SK-N-SH (cell line): ENCODE measurements around the gene ATE1.

Source experiments
- ELF1 ChIP-seq: IDR thresholded peaks from 2 replicates; pipeline ENCODE4 v1.4.0; 2012
- FOXM1 ChIP-seq: IDR thresholded peaks from 2 replicates; pipeline ENCODE4 v1.4.0; 2012; ENCODE audit warnings: low read depth, mild to moderate bottlenecking
- GABPA ChIP-seq: IDR thresholded peaks from 2 replicates; pipeline ENCODE4 v1.4.0; 2012; ENCODE audit warnings: low read depth, mild to moderate bottlenecking
- MXI1 ChIP-seq: IDR thresholded peaks from 2 replicates; pipeline ENCODE4 v1.6.1; 2012; ENCODE audit warnings: mild to moderate bottlenecking, low read depth, low read length, improper control_type of control experiment
- POLR2AphosphoS5 ChIP-seq: IDR thresholded peaks from 2 replicates; pipeline ENCODE4 v1.6.1; 2012; ENCODE audit warnings: low read depth, low read length
- RFX5 ChIP-seq: IDR thresholded peaks from 2 replicates; pipeline ENCODE4 v1.6.1; 2012; ENCODE audit warnings: mild to moderate bottlenecking, improper control_type of control experiment, low read length
- SIN3A ChIP-seq: IDR thresholded peaks from 2 replicates; pipeline ENCODE4 v1.6.1; 2012; ENCODE audit warnings: low read depth, mild to moderate bottlenecking, low read length, moderate library complexity, borderline replicate concordance
- YY1 ChIP-seq: IDR thresholded peaks from 2 replicates; pipeline ENCODE4 v1.4.0; 2012; ENCODE audit warnings: low read depth, mild to moderate bottlenecking
- TF ChIP-seq, protein P1 (sequence below): fragments of 200-600 bp; sonication (generic); IDR thresholded peaks from 2 replicates; pipeline ENCODE4 v1.6.1; 2017; ENCODE audit warnings: antibody characterized with exemption, mild to moderate bottlenecking, moderate library complexity
- TF ChIP-seq, protein P2 (sequence below): fragments of 150-350 bp; IDR thresholded peaks from 2 replicates; pipeline ENCODE4 v1.6.1; 2017; ENCODE audit warnings: antibody characterized with exemption, low read length, low read depth, borderline replicate concordance

DNA sequence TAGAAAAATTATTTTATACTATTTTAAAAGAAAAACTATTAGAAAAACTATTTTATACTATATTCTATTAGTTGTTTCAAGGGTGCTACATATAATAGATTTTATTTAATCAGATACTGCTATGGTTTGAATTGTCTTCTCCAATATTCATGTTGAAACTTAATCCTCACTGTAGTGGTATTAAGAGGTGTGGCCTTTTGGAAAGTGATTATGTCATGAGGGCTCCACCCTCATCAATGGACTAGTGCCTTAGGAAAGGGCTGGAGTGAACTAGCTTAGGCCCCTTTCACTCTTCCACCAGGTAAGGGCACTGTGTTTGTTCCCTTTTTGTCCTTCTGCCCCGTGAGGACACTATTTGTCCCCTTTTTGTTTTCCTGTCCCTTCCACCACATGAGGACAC, 111.6 kb downstream of the ATE1 start:
- TF ChIP-seq, protein P1, sequence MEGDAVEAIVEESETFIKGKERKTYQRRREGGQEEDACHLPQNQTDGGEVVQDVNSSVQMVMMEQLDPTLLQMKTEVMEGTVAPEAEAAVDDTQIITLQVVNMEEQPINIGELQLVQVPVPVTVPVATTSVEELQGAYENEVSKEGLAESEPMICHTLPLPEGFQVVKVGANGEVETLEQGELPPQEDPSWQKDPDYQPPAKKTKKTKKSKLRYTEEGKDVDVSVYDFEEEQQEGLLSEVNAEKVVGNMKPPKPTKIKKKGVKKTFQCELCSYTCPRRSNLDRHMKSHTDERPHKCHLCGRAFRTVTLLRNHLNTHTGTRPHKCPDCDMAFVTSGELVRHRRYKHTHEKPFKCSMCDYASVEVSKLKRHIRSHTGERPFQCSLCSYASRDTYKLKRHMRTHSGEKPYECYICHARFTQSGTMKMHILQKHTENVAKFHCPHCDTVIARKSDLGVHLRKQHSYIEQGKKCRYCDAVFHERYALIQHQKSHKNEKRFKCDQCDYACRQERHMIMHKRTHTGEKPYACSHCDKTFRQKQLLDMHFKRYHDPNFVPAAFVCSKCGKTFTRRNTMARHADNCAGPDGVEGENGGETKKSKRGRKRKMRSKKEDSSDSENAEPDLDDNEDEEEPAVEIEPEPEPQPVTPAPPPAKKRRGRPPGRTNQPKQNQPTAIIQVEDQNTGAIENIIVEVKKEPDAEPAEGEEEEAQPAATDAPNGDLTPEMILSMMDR, result no peak
- TF ChIP-seq ELF1, result no peak
- TF ChIP-seq, protein P2, sequence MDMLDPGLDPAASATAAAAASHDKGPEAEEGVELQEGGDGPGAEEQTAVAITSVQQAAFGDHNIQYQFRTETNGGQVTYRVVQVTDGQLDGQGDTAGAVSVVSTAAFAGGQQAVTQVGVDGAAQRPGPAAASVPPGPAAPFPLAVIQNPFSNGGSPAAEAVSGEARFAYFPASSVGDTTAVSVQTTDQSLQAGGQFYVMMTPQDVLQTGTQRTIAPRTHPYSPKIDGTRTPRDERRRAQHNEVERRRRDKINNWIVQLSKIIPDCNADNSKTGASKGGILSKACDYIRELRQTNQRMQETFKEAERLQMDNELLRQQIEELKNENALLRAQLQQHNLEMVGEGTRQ, result no peak
- TF ChIP-seq FOXM1, result no peak
- no peak for TF ChIP-seq POLR2AphosphoS5
- no peak for TF ChIP-seq GABPA
- no peak for TF ChIP-seq SIN3A
- no peak for TF ChIP-seq MXI1
- TF ChIP-seq RFX5, result no peak
- no peak for TF ChIP-seq YY1
